Left colon (tissue), 2 donors: ENCODE measurements around the gene ROR1. TPM values are rescaled to one million over a fixed set of nuclear protein-coding genes. Genes with fewer than 3 reads are reported as not detected.

ENCODE experiments used
- ATAC-seq: fragments of 200-7000 bp; cut with Tn5 transposase; one replicate; pipeline ENCODE4 v1.9.1; 2020; ENCODE audit warnings: mild to moderate bottlenecking, moderate library complexity
- DNase-seq, 2 donors: peaks; one replicate each; pipeline ENCODE4 v3.0.0-alpha.2; 2020
- intact Hi-C, 2 donors: fragments of 100-400 bp; cut with DNase I in 1 of 2; cut with micrococcal nuclease in 1 of 2; formaldehyde crosslinking; loops; one replicate each; pipeline versions ENCODE4 v1.11.2 to v1.14.0; 2022; cut with DNase I, micrococcal nuclease
- total RNA-seq, 2 donors: library from RNA; stranded (reverse); fragmentation: NEBNext Ultra II Directional; extraction: Animal tissue kit (Norgen Biotek cat#: 25700); gene quantifications; one replicate each; pipeline ENCODE4 v1.2.1, GENCODE V29; 2021
- donor health status: DM: no; HTN: no; CAD: no.
- donor health status: DM: yes; HTN: yes; CAD: no.

ROR1 gene
- total RNA-seq, 2 donors from 2014 or later: 5.1 to 7.1 TPM

DNA sequence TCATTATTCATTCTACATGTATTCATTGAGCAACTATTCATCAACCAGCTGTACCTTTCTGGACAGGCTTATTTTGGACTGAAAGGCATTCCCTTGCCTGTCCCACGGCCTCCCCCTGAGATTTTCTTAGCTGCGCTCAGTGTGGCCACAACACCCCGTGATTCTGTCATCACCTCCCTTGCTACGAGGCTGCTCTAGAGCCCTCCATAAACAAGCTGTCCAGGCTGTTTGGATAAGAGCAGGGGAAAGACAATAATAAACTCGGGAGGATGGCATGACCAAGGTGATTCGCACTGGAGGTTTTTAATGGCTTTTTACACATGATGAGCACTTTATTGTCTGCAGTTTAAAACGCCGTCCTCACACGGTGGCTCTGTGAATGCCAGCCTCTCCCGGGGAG, 139.7 kb downstream of the ROR1 start:
- intact Hi-C loops: loop anchor here in 1 of 2 donors (10.0 kb wide), 1 partner anchor 209 kb away; no protein-coding TSS in a partner anchor
- DNase-seq: no peak
- ATAC-seq: no peak

DNA sequence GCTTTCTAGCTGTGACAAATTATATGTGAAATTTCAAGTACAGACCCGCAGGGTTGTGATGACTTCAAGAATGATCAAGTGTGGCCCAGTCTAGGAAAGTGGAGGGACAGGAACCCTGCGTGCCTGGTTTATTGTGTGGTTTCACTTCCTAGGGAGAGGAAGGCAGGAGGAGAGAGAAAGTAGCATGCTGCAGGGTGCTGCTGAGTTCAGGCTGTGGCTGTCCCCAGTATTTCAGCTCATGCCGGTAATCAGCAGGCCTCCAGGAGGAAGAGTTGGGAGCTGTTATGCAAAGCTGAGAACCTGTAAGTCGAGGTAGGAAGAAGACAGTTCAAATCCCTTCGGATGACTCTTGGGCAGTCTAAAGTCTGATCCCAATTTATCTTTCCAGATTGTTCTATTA, 140.4 kb downstream of the ROR1 start:
- peak; percentile 66 for ATAC-seq
- intact Hi-C loops: loop anchor here in 1 of 2 donors (10.0 kb wide), 1 partner anchor 209 kb away; no protein-coding TSS in a partner anchor
- peak in 1 of 2 donors; percentile 35 for DNase-seq

DNA sequence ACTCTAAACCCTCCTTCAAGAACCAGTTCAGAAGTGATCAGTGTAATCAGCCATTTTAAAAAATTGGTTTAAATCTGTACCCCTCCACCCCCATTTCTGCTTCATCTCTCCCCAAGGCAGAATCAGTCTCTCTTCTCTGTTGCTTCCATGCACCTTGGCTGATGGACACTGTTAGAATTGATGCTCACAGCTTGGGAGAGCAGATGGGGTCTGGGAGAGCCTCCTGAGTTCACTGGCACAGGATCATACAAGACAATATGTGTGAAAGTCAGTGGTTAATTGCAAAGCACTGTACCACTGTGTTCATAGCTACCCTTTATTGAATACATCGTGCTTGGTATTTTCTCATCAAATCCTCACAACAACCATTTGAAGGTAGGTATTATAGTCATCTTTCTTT, 140.9 kb downstream of the ROR1 start:
- ATAC-seq (no peak), DNase-seq (no peak)
- intact Hi-C loops: loop anchor here in 1 of 2 donors (10.0 kb wide), 1 partner anchor 210 kb away; no protein-coding TSS in a partner anchor

DNA sequence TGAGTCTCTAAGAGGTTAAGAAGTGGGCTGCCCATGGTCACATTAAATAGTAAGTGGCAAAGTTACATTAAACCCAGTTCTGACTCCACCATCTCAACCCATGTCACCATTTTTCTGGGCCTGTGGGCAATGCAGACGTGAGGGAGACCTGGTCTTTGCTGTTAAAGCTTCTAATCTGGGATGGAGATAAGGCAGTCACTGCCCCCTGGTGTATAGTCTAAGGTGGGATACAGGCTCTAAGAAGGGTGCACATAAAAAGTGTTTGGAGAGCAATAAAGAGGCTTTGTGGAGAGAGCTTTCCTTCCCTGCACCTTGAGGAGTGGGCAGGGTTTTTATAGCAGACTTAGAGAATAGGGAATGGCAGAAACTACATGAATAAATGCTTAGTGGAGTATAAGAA, 141.3 kb downstream of the ROR1 start:
- ATAC-seq: no peak
- intact Hi-C loops: loop anchor here in 1 of 2 donors (10.0 kb wide), 1 partner anchor 210 kb away; no protein-coding TSS in a partner anchor

DNA sequence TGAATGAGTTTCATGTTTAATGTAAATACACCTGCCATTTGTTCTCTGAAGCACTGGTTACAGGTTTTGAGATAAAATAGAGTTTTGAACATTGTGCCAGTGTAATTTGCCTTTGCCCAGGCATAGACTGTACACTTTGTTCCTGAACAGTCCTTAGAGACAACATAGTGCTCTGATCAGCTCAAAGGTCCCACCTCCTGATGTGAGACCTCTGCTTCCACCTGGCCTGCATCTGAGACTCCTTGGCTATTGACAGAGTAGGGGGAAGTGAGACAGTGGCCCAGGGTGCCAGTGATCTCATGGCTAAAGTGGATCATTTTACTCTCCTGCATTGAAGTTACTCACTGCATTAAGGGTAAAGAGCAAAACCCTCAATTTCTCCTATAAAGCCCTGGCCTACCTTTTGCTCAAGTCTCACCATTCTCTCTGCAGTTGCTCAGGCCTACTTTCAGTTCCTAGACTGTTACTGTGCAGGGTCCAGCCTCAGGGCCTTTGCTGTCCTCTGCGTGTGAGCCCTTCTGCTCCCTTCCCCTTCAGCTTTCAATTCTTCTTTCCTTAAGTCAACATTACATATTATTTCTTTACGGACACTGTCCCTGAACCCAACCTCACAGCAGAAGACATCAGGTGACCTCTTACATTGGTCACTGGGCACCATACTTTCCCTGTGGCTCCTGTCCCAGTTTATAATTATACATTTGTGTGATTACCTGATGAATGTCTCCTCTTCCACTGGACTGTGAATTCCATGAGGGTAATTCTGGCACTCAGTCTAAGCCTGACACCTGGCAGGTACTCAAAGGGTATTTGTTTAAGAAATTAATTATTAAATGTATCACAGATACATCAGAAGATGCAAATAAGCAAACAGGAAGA, 142.9 kb downstream of the ROR1 start:
- no peak for DNase-seq
- intact Hi-C loops: loop anchor here in 1 of 2 donors (10.0 kb wide), 1 partner anchor 212 kb away; no protein-coding TSS in a partner anchor
- ATAC-seq: peak; percentile 52

More for the DNA sequence above, 141.3 kb downstream of the ROR1 start:
- DNase-seq: no peak

DNA sequence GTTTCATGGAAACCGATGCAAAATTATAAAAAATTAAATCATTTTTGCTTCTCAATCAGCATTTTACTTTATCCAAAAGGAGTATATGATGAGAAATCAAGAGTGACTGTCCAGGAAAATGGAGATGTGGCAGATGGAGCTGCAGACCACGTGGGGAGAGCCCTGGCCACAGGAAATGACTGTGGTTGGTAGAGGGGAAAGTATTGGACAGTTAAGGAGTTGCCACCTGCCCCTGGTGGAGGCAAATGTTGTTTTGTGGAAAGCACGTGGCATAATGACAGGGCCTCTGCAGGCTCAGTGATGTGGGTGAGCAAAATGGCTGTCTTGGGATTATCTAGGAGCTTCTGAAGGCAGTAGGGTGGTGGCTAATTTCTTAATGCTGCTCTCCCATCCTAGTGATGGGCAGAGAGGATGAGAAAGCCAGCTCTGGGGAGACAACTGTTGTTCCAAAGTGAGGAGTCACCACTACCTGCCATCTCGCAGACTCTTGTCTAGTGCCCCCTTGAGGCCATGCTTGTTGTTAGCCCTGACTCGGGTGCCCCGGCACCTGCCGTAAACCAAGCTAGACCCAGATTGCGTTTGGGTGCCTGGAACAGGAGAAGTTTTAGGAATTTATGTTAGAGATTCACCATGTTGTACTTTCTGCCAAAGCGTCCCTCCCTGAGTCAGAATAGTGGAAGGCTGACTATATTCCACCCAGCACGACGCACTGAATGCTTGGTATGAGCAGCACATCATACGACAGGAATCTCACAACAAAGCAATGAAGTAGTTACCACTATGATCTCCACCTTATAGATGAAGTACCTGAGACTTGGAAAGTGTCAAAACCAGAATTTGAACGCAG, 144.0 kb downstream of the ROR1 start:
- no peak for DNase-seq
- intact Hi-C loops: loop anchor here in 1 of 2 donors (10.0 kb wide), 1 partner anchor 213 kb away; no protein-coding TSS in a partner anchor
- ATAC-seq: no peak

DNA sequence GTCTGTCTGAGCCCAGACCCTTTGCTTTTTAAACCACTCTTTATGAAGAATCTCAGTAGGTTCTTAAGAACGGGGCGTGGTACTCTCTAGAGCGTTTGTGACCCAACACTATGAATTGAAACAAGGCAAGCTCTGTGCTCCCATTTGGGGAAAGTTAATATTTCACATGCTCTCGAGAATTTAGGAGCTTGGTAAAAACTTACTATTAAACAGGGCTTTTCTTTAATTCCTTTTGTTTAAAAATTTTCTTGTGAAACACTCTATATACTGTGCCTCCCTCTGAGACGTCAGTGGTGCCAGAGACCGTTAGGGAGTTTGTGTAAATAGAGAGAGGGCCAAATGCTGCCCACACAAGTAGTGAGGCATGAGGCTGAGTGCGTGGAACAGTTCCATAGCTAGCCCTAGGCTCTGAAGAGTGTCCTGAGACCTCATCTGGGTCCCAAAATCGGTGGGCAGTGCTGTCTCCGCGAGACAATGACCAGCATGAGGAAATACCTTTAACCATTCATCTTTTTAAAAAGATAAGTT, 144.7 kb downstream of the ROR1 start:
- intact Hi-C loops: loop anchor here in 1 of 2 donors (10.0 kb wide), 1 partner anchor 214 kb away; no protein-coding TSS in a partner anchor
- no peak for DNase-seq
- no peak for ATAC-seq

DNA sequence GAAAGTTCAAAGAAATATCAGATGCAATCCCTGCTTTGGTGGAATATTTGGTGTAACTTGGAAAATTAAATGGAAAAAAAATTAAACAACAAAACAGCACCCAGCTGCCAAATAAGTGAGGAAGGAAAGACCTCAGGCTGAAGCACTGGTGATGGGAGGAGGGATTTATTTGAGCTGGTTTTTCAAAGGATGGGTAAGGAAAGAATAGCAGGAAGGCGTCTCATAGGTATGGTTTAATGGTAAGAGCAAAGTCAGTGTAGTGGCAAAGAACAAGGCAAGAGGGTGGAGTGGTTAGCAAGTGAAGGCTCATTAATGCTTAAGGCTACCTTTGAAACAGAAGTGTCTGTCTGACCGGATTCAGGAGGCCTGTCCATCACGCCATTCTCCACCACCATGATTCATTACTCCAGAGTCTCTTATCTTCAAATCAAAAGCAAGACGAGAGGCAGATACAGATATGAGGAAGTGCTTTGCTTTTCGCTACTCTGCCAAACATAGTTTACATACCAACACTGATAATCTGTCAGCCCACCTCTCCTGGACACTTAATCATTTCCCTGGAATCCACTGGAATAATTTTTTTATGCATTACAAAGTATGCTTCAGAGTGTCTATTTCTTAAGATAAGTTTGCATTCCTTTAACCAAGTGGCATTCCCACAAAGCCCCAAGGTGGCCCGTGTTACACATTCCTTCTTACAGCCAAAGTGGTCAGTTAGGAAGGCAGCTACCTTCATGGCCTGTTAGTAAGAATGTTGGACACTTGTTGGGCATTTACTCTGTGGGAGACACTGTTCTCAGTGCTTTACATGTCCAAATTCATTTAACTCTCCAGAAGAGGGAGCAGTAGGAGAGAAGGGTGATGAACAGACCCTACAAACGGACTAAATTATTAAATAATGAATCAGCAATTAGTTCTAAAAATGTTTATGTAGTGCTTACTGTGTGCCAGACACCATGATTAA, 146.6 kb downstream of the ROR1 start:
- ATAC-seq (peak; percentile 9), DNase-seq (no peak)
- intact Hi-C loops: no loop called here

DNA sequence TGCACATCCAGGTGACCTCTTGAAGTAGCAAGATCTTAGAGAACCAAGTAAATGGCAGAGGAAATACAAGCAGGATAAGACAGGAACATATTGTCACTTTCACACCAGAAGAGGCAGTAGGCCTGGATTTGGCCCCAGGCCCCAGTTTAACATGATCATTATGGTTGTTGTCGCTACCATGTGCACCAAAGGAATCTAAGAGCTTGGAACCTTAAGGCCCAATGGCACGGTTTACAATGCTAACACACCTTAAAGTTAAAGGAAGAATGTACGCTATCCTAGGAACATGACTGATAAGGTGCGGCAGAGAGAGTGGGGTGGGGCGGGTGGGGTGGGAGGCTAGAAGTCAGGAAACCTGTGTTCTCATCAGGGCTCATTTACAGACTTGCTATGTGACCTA, 147.5 kb downstream of the ROR1 start:
- ATAC-seq (peak; percentile 94), DNase-seq (peak; percentile 24 to 39)
- intact Hi-C loops: no loop called here

DNA sequence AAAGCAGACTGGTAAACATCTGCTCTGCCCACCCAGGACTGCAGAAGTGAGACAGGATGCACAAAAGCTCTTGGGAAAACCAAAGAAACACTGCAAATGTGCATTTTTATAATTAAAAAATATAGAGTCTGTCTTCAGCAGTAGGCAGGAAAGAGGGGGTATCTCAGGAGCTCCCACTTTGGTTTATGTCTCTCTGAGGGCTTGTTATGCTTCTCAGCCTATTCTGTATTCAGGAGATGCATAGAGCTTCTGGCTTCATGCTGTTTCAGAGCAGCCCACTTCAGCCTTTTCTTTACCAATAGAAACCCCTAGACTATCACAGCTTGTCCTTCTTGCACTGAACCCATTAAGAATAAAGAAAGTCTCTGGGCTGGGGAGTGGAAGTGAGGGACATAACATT, 148.0 kb downstream of the ROR1 start:
- peak; percentile 8 for ATAC-seq
- intact Hi-C loops: no loop called here
- no peak for DNase-seq

DNA sequence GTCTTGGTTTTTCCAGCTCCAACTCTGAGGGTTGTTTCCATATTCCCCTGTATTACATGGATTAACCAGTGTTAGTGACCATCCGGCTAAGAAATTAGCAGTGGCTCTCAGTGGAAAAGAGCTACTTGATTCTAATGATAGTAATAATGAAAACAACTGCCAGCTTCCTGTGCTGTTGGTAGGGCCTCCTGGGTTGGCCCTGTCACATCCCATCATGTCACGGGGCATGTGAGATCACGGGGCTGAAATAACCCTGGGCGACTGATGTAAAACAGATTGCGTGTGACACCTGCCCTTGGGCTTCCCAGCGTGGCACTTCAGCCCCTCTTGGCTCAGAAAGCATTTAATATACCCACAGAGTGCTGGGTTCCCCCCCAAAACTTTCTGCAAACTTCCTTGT, 149.0 kb downstream of the ROR1 start:
- DNase-seq (no peak), ATAC-seq (no peak)
- intact Hi-C loops: no loop called here

DNA sequence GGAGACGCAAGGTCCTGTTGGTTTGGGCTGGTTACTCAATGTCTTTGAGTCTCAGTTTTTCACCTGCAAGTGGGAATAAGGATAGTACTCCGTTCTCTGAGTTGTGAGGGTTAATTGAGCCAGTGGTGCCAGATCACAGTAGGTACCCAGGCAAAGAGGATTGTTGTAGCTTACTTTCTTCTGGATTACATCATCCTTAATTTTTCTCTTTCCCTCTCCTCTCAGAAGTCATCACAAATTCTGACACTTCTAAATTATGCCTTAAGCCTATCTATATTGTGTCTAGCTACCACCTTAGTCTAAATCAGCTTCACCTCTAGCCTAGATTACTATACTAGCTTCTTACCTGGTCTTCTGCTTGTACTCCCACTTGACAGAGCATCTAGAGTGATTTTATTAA, 149.5 kb downstream of the ROR1 start:
- DNase-seq (no peak), ATAC-seq (no peak)
- intact Hi-C loops: no loop called here

DNA sequence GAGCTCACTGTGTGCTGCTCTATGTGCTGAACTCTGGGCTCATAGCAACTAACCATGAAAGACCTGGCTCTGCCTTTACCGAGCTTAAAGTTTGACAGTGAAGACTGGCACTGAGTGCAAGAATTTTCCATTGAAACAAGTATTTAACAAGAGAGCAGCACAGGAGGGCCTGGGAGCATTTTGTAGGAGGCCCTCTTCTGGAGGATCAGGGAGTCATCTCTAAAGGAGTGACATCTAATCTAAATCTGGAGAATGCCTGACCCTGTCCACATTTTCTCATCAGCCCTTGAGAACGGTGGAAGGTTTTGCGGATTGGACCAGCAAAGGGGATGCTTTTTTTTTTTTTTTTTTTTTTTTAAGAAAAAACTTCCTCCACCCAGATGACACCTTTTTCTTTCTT, 150.8 kb downstream of the ROR1 start:
- intact Hi-C loops: no loop called here
- ATAC-seq (no peak), DNase-seq (no peak)

DNA sequence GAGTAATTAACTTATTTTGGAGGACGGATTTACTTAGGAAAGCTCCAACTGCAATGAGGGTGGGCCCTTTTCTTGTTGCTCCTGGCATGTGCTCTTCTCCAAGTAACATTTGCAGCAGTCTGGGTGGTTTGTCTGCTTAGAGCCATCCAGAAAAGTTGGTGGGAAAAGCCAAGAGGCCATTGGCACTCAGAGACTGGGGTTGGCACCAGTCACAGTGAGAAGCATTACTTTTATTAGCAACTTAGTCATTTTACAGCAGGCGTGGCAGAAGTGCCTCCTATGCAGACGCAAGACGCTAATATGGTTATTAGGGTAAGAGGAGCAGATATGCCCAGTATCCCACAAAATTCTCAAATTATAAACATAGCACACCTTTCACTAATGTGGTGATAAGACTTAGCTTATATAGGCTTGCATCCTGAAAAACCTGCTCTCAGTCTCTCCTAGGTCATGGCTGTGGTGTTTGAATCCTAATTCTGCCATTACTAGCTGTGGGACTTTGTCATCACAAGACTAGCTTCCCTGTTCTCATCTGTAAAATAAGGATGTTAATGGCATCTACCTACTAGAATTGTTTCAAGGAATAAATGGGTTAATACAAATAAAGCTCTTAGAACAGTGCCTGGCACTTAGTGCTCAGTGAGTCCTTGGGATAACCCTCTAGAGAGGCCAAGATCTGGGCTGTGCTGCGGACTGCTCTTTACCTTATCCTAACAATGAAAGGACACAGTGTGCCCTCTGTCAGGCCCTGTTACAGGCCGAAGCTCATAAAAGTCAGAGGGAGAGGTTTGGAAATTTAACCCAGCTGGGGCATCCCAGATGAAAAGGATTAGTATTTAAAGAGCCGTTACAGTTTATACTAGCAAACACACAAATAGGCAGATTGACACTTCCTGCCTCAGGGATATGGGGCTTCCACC, 154.6 kb downstream of the ROR1 start:
- intact Hi-C loops: no loop called here
- ATAC-seq: peak; percentile 32
- DNase-seq: no peak

DNA sequence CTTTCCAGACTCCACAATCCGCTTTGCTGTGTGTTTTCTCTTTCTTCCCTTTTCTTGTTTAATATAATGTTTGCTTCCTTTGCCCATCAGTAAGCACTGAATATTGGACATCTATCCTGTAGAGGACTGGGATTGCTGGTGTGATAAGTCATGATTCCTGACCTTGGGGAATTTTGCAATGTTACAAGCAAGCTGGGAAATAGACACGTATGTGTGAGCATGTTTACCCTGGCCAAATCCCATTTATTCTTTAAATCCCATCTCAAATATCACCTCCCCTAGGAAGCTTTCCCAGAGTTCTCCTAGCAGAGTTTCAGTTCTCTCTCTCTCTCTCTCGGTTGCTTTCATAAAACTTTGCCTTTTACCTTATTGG, 155.3 kb downstream of the ROR1 start:
- no peak for ATAC-seq
- no peak for DNase-seq
- intact Hi-C loops: no loop called here

DNA sequence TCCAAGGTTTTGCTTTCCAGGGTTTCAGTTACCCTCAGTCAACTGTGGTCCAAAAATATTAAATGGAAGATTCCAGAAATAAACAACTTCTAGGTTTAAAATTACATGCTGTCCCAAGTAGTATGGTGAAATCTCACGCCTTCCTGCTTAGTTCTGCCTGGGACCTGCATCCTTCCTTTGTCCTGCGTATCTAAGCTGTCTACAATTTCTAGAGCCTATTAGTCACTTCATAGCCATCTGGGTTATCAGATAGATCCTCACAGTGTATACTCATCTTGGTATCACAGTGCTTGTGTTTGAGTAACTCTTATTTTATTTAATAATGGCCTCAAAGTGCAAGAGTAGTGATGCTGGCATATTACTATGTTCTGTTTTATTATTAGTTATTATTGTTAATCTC, 157.7 kb downstream of the ROR1 start:
- DNase-seq (no peak), ATAC-seq (no peak)
- intact Hi-C loops: loop anchor here in 1 of 2 donors (10.0 kb wide), 1 partner anchor 203 kb away; no protein-coding TSS in a partner anchor

DNA sequence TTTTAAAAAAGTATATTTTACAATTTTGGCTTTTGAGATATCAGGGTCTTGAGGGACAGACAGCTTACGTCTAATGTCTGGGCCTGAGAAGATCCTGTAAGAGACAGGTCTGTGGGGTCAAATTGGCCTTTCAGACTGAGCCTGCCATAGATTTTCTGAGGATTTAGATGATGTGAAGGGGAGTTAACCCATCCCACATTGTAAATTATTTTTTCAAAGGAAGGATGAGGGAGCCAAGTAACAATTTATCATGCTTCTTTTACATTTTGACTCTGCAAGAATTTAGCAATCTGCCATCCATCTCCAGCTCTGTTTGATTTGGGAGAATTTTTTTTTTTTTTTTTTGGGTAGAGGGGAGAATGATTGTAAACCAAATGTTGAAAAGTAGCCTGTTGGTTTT, 160.9 kb downstream of the ROR1 start:
- ATAC-seq (no peak), DNase-seq (no peak)
- intact Hi-C loops: loop anchor here in 1 of 2 donors (10.0 kb wide), 1 partner anchor 200 kb away; no protein-coding TSS in a partner anchor
